GM23338 (cell line): ENCODE measurements around the gene AFAP1.

Experiments
- CREB1 ChIP-seq: fragments of 250-450 bp; sonication (Bioruptor Pico); IDR thresholded peaks from 2 replicates; pipeline ENCODE4 v1.5.0; 2020; ENCODE audit warnings: low read depth, mild to moderate bottlenecking, moderate library complexity
- CTCF ChIP-seq, 2 experiments: fragments of 200-600 bp in 1 of 2; sonication (generic) in 1 of 2; conservative IDR thresholded peaks; 2 replicates each; pipeline versions ENCODE4 v1.5.1 to v1.6.1; 2016 to 2017; ENCODE audit warnings: antibody characterized with exemption in 2 of 2, low read depth in 2 of 2, mild to moderate bottlenecking in 2 of 2, moderate library complexity in 1 of 2
- EZH2 ChIP-seq: fragments of 200-600 bp; sonication (generic); IDR thresholded peaks from one replicate; pipeline ENCODE4 v1.8.0; 2017; ENCODE audit warnings: antibody characterized with exemption, mild to moderate bottlenecking, low read depth; ENCODE audit not compliant: unreplicated experiment
- EZH2phosphoT487 ChIP-seq: fragments of 200-600 bp; sonication (generic); IDR thresholded peaks from one replicate; pipeline ENCODE4 v1.8.1; 2018; ENCODE audit warnings: antibody characterized with exemption; ENCODE audit not compliant: unreplicated experiment
- JUNB ChIP-seq: IDR thresholded peaks from one replicate; pipeline ENCODE4 v1.6.1; 2016; ENCODE audit warnings: antibody characterized with exemption; ENCODE audit not compliant: unreplicated experiment
- NANOG ChIP-seq: IDR thresholded peaks from 2 replicates; pipeline ENCODE4 v1.6.1; 2016; ENCODE audit warnings: antibody characterized with exemption, borderline replicate concordance
- POLR2AphosphoS5 ChIP-seq: IDR thresholded peaks from 2 replicates; pipeline ENCODE4 v1.6.1; 2016; ENCODE audit warnings: antibody characterized with exemption, low read depth
- STAT1 ChIP-seq: IDR thresholded peaks from one replicate; pipeline ENCODE4 v1.6.1; 2016; ENCODE audit warnings: antibody characterized with exemption; ENCODE audit not compliant: unreplicated experiment
- ZNF114 ChIP-seq: fragments of 250-450 bp; sonication (Bioruptor Pico); IDR thresholded peaks from 2 replicates; pipeline ENCODE4 v1.5.0; 2020; ENCODE audit warnings: mild to moderate bottlenecking, moderate library complexity
- TF ChIP-seq, protein P1 (sequence below): IDR thresholded peaks from one replicate; pipeline ENCODE4 v1.6.1; 2018; ENCODE audit warnings: antibody characterized with exemption; ENCODE audit not compliant: unreplicated experiment
- TF ChIP-seq, protein P2 (sequence below): IDR thresholded peaks from 2 replicates; pipeline ENCODE4 v1.6.1; 2016; ENCODE audit warnings: antibody characterized with exemption
- TF ChIP-seq, protein P3 (sequence below): fragments of 250-450 bp; sonication (Bioruptor Pico); IDR thresholded peaks from 2 replicates; pipeline ENCODE4 v1.5.0; 2020; ENCODE audit warnings: mild to moderate bottlenecking, moderate library complexity

- no peak for TF ChIP-seq CTCF (conservative IDR thresholded peaks at IDR 0.05; ENCODE audit: low read depth in 2 of 2)
- no peak for TF ChIP-seq POLR2AphosphoS5
- TF ChIP-seq, protein P1, sequence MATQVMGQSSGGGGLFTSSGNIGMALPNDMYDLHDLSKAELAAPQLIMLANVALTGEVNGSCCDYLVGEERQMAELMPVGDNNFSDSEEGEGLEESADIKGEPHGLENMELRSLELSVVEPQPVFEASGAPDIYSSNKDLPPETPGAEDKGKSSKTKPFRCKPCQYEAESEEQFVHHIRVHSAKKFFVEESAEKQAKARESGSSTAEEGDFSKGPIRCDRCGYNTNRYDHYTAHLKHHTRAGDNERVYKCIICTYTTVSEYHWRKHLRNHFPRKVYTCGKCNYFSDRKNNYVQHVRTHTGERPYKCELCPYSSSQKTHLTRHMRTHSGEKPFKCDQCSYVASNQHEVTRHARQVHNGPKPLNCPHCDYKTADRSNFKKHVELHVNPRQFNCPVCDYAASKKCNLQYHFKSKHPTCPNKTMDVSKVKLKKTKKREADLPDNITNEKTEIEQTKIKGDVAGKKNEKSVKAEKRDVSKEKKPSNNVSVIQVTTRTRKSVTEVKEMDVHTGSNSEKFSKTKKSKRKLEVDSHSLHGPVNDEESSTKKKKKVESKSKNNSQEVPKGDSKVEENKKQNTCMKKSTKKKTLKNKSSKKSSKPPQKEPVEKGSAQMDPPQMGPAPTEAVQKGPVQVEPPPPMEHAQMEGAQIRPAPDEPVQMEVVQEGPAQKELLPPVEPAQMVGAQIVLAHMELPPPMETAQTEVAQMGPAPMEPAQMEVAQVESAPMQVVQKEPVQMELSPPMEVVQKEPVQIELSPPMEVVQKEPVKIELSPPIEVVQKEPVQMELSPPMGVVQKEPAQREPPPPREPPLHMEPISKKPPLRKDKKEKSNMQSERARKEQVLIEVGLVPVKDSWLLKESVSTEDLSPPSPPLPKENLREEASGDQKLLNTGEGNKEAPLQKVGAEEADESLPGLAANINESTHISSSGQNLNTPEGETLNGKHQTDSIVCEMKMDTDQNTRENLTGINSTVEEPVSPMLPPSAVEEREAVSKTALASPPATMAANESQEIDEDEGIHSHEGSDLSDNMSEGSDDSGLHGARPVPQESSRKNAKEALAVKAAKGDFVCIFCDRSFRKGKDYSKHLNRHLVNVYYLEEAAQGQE, result no peak
- no peak for TF ChIP-seq EZH2phosphoT487
- no peak for TF ChIP-seq EZH2
- no peak for TF ChIP-seq JUNB
- TF ChIP-seq CREB1 (CRISPR knock-in tag), result no peak
- TF ChIP-seq, protein P2, sequence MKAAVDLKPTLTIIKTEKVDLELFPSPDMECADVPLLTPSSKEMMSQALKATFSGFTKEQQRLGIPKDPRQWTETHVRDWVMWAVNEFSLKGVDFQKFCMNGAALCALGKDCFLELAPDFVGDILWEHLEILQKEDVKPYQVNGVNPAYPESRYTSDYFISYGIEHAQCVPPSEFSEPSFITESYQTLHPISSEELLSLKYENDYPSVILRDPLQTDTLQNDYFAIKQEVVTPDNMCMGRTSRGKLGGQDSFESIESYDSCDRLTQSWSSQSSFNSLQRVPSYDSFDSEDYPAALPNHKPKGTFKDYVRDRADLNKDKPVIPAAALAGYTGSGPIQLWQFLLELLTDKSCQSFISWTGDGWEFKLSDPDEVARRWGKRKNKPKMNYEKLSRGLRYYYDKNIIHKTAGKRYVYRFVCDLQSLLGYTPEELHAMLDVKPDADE, result no peak
- no peak for TF ChIP-seq NANOG
- no peak for TF ChIP-seq STAT1
- TF ChIP-seq ZNF114 (CRISPR knock-in tag), result no peak
- TF ChIP-seq, protein P3, sequence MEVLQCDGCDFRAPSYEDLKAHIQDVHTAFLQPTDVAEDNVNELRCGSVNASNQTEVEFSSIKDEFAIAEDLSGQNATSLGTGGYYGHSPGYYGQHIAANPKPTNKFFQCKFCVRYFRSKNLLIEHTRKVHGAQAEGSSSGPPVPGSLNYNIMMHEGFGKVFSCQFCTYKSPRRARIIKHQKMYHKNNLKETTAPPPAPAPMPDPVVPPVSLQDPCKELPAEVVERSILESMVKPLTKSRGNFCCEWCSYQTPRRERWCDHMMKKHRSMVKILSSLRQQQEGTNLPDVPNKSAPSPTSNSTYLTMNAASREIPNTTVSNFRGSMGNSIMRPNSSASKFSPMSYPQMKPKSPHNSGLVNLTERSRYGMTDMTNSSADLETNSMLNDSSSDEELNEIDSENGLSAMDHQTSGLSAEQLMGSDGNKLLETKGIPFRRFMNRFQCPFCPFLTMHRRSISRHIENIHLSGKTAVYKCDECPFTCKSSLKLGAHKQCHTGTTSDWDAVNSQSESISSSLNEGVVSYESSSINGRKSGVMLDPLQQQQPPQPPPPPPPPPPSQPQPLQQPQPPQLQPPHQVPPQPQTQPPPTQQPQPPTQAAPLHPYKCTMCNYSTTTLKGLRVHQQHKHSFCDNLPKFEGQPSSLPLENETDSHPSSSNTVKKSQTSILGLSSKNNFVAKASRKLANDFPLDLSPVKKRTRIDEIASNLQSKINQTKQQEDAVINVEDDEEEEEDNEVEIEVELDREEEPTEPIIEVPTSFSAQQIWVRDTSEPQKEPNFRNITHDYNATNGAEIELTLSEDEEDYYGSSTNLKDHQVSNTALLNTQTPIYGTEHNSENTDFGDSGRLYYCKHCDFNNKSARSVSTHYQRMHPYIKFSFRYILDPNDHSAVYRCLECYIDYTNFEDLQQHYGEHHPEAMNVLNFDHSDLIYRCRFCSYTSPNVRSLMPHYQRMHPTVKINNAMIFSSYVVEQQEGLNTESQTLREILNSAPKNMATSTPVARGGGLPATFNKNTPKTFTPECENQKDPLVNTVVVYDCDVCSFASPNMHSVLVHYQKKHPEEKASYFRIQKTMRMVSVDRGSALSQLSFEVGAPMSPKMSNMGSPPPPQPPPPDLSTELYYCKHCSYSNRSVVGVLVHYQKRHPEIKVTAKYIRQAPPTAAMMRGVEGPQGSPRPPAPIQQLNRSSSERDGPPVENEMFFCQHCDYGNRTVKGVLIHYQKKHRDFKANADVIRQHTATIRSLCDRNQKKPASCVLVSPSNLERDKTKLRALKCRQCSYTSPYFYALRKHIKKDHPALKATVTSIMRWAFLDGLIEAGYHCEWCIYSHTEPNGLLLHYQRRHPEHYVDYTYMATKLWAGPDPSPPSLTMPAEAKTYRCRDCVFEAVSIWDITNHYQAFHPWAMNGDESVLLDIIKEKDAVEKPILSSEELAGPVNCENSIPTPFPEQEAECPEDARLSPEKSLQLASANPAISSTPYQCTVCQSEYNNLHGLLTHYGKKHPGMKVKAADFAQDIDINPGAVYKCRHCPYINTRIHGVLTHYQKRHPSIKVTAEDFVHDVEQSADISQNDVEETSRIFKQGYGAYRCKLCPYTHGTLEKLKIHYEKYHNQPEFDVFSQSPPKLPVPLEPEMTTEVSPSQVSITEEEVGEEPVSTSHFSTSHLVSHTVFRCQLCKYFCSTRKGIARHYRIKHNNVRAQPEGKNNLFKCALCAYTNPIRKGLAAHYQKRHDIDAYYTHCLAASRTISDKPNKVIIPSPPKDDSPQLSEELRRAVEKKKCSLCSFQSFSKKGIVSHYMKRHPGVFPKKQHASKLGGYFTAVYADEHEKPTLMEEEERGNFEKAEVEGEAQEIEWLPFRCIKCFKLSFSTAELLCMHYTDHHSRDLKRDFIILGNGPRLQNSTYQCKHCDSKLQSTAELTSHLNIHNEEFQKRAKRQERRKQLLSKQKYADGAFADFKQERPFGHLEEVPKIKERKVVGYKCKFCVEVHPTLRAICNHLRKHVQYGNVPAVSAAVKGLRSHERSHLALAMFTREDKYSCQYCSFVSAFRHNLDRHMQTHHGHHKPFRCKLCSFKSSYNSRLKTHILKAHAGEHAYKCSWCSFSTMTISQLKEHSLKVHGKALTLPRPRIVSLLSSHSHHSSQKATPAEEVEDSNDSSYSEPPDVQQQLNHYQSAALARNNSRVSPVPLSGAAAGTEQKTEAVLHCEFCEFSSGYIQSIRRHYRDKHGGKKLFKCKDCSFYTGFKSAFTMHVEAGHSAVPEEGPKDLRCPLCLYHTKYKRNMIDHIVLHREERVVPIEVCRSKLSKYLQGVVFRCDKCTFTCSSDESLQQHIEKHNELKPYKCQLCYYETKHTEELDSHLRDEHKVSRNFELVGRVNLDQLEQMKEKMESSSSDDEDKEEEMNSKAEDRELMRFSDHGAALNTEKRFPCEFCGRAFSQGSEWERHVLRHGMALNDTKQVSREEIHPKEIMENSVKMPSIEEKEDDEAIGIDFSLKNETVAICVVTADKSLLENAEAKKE (CRISPR knock-in tag), result no peak
Observed at GRCh38 chr4:7742807-7743280, 196.8 kb downstream of the AFAP1 start.
